Ovary (tissue), 9 donors: ENCODE results near the gene SPATA24. TPM values are rescaled to one million over a fixed set of nuclear protein-coding genes. Genes with fewer than 3 reads are reported as not detected.
"Not testable (repeated sequence)": the region's sequence is repeated elsewhere in the genome, so short reads cannot be mapped to it uniquely, and the experiment has no call there.

Source experiments
- DNase-seq, 5 donors: peaks; one replicate each; pipeline ENCODE4 v3.0.0-alpha.2; 2019 to 2020
- H3K27ac ChIP-seq, 2 donors: fragments of 200-600 bp; one replicate each; pipeline versions ENCODE4 v1.5.1 to v1.8.0; 2019 to 2022
- H3K27me3 ChIP-seq: fragments of 200-600 bp; one replicate; pipeline ENCODE4 v1.8.0; 2022
- H3K36me3 ChIP-seq: fragments of 200-600 bp; sonication (generic); one replicate; pipeline ENCODE4 v1.5.1; 2019
- H3K4me1 ChIP-seq: one replicate; pipeline ENCODE4 v1.8.1; 2013; ENCODE audit warnings: mild to moderate bottlenecking, moderate library complexity; ENCODE audit not compliant: insufficient read depth
- H3K4me3 ChIP-seq: fragments of 200-600 bp; sonication (generic); one replicate; pipeline ENCODE4 v1.5.1; 2017
- H3K9me3 ChIP-seq, 2 donors: fragments of 200-600 bp in 1 of 2; sonication (generic) in 1 of 2; one replicate each; pipeline versions ENCODE4 v1.5.1 to v1.8.1; 2013 to 2019; ENCODE audit warnings: mild to moderate bottlenecking in 1 of 2, moderate library complexity in 1 of 2
- EP300 ChIP-seq: sonication (generic); formaldehyde crosslinking; IDR thresholded peaks from one replicate; pipeline ENCODE4 v1.6.1; 2017; ENCODE audit warnings: antibody characterized with exemption
- POLR2A ChIP-seq: fragments of 450-650 bp; IDR thresholded peaks from one replicate; pipeline ENCODE4 v1.6.1; 2017; ENCODE audit warnings: antibody characterized with exemption, mild to moderate bottlenecking, moderate library complexity
- WGBS, 3 donors: extraction: QIAGEN DNeasy Blood & Tissue Kit in 1 of 3; methylation state at CpG; one replicate each; pipeline versions ENCODE4 v1.1.5 to v1.1.7; 2013 to 2017; 5-methylcytosine and 5-hydroxymethylcytosine counted together
- intact Hi-C, 4 donors: fragments of 100-400 bp; cut with DNase I; formaldehyde crosslinking; loops; one replicate each; pipeline versions ENCODE4 v1.11.0 to v1.15.1; 2022 to 2023
- polyA plus RNA-seq, 2 donors: library from polyadenylated mRNA; stranded (reverse); fragments of 200-250 nt in 1 of 2; fragments of 350-450 nt in 1 of 2; fragmentation: Illumina TruSeq in 1 of 2; extraction: RNeasy Lipid Tissue Mini Kit (QIAGEN cat#74804) in 1 of 2; gene quantifications; one replicate each; pipeline ENCODE4 v1.2.3, GENCODE V29; 2013 to 2014
- total RNA-seq, 7 donors: library from RNA; depleted of rRNA in 2 of 7; stranded (reverse); fragments of >200 nt in 2 of 7; fragmentation: NEBNext Ultra II Directional in 3 of 7; extraction: Animal tissue kit (Norgen Biotek cat#: 25700) in 3 of 7; gene quantifications; one replicate each; pipeline versions ENCODE4 v1.1.0 to v1.2.4, GENCODE V29; 2016 to 2023
- TF ChIP-seq, protein P1 (sequence below), 3 donors: fragments of 450-650 bp in 2 of 3; fragments of 200-600 bp in 1 of 3; IDR thresholded peaks; one replicate each; pipeline versions ENCODE4 v1.5.1 to v1.8.0; 2016 to 2022; ENCODE audit warnings: antibody characterized with exemption in 3 of 3, mild to moderate bottlenecking in 1 of 3
- donor health status: DM: no; HTN: no; CAD: no; lungs with moderate emphysema.
- donor health status: DM: no; HTN: no; CAD: no.
- donor health status: Bipolar disorder and iron deficiency.
- donor health status: DM: yes; HTN: yes; CAD: no.
- donor health status: DM: no; HTN: no; CAD: no.
- donor health status: DM: yes; HTN: yes; CAD: no.

SPATA24 gene
- total and polyA plus RNA-seq, 9 donors: 2.1 to 6.7 (median 4.0) TPM

DNA sequence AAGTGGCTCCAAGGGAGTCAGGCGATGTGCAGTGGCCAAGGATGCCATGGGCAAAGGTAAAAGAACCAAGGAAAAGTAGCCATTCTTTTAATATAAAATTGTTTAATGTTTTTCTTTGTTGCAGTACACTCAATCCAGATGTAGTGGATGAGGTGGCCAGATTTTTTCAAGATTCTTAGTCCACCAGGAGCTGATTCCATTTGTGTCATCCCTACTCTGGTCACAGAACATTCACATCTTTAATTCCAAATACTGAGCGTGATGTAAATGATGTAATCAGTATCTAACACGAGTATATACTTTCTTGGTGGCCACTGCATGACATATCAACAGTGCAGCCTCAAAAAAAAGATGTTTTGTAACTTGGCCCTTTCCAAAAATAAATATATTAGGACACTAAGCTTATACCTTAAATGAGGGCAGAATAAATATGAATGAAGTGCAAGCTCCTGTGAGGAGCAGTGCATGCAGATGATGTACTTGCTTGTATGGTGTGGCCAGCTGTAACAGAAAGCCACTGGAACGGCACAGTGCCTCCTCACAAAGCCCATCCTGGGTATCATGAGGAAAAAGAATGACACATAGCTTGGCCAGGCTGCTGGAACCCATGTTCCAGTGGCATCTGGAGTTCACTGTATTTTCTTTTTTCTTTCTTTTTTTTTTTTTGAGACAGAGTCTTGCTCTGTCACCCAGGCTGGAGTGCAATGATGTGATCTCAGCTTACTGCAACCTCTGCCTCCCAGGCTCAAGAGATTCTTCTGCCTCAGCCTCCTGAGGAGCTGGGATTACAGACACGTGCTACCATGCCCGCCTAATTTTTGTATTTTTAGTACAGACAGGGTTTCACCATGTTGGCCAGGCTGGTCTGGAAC lies 6.5 kb upstream of the SPATA24 start:
- H3K27ac ChIP-seq: no peak overlapping the region
- H3K27me3 ChIP-seq: no peaks in the 10 kb centered on the region
- intact Hi-C loops: no loop called here
- no peaks in the 10 kb centered on the region for H3K9me3 ChIP-seq
- H3K4me1 ChIP-seq: no peaks in the 10 kb centered on the region
- no peaks in the 10 kb centered on the region for H3K36me3 ChIP-seq
- no peak for DNase-seq
- no peak overlapping the region for H3K4me3 ChIP-seq
- 65 to 72% (median 68%) methylated on average over 6 of the region's 6 CpGs for WGBS, 3 donors
- TF ChIP-seq POLR2A: no peak
- no peak for TF ChIP-seq EP300
- TF ChIP-seq, protein P1, sequence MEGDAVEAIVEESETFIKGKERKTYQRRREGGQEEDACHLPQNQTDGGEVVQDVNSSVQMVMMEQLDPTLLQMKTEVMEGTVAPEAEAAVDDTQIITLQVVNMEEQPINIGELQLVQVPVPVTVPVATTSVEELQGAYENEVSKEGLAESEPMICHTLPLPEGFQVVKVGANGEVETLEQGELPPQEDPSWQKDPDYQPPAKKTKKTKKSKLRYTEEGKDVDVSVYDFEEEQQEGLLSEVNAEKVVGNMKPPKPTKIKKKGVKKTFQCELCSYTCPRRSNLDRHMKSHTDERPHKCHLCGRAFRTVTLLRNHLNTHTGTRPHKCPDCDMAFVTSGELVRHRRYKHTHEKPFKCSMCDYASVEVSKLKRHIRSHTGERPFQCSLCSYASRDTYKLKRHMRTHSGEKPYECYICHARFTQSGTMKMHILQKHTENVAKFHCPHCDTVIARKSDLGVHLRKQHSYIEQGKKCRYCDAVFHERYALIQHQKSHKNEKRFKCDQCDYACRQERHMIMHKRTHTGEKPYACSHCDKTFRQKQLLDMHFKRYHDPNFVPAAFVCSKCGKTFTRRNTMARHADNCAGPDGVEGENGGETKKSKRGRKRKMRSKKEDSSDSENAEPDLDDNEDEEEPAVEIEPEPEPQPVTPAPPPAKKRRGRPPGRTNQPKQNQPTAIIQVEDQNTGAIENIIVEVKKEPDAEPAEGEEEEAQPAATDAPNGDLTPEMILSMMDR (IDR thresholded peaks at IDR 0.05): no peak

DNA sequence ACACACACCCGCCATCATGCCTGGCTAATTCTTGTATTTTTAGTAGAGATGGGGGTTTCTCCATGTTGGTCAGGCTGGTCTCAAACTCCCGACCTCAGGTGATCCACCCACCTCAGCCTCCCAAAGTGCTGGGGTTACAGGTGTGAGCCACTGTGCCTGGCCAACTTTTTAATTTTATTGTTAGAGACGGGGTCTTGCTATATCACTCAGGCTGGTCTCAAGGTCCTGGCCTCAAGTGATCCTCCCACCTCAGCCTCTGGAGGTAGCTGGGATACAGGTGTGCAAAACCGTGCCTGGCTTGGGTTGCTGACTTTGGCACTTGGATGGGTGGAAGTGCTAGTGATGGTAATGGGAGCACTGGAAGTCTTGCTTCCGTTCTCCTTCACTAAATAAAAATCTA lies 5.2 kb upstream of the SPATA24 start:
- H3K4me3 ChIP-seq, H3K27ac ChIP-seq, H3K9me3 ChIP-seq, H3K27me3 ChIP-seq, H3K36me3 ChIP-seq, DNase-seq, intact Hi-C loops, H3K4me1 ChIP-seq: not testable (repeated sequence)
- 74 to 84% (median 84%) methylated on average over 5 of the region's 5 CpGs for WGBS, 3 donors

DNA sequence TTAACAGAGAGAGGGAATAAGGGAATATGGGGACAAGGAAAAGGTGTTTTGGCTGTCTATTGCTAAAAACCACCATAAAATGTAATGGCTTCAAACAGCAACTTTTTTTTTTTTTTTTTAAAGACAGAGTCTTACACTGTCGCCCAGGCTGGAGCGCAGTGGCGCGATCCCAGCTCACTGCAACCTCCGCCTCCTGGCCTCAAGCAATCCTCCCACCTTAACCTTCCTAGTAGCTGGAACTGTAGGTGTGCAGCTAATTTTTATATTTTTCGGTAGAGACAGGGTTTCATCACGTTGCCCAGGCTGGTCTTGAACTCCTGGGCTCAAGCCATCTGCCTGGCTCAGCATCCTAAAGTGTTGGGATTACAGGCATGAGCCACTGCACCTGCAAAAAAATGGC lies 4.3 kb upstream of the SPATA24 start:
- no peaks in the 10 kb centered on the region for H3K4me1 ChIP-seq
- 83 to 88% (median 87%) methylated on average over 7 of the region's 7 CpGs for WGBS, 3 donors
- TF ChIP-seq, protein P1 (IDR thresholded peaks at IDR 0.05): no peak
- TF ChIP-seq EP300: no peak
- TF ChIP-seq POLR2A: no peak
- no peaks in the 10 kb centered on the region for H3K27me3 ChIP-seq
- H3K4me3 ChIP-seq: no peak overlapping the region
- intact Hi-C loops: no loop called here
- H3K36me3 ChIP-seq: no peaks in the 10 kb centered on the region
- H3K9me3 ChIP-seq: no peaks in the 10 kb centered on the region
- DNase-seq: no peak
- no peak overlapping the region for H3K27ac ChIP-seq

DNA sequence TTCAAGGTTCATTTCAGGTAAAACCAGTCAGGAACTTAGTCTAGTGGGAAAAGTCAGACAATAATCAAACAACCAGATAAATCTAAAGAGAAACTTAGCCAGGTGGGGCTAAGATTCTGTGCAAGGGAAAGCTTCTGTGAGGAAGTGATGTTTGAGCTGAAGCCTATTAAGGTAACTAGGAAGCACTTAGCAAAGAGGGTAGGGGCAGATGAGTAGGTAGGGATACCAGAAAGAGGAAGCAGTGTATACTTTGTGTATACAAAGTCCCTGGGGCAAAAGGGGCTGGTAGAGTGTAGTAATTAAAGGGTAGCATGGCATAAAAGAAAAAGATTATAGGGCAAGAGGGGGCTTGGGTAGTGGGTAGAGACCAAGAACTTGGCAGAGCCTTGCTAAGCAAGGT lies 3.6 kb upstream of the SPATA24 start:
- TF ChIP-seq EP300 (no peak), POLR2A (no peak)
- TF ChIP-seq, protein P1 (IDR thresholded peaks at IDR 0.05): no peak
- Histone ChIP-seq H3K36me3 (no peaks in the 10 kb centered on the region), H3K4me3 (no peak overlapping the region), H3K4me1 (no peaks in the 10 kb centered on the region), H3K9me3 (no peaks in the 10 kb centered on the region), H3K27ac (no peak overlapping the region), H3K27me3 (no peaks in the 10 kb centered on the region)
- intact Hi-C loops: no loop called here
- no peak for DNase-seq

DNA sequence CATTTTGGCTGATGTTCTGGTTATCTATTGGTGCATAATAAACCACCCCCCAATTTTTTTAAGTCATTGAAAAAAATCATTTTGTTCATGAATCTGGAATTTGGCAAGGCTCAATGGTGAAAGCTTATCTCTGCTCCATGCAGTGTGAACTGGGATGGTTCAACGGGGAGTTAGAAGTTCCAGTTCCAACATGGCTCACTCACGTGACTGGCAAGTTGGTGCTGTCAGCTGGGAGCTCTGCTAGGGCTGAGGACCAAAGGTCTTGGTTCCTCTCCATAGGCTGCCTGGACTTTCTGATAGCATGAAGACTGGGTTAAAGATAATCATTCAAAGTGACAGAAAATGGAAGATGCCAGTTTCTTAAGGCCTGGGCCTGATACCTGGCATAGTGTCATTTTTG lies 3.1 kb upstream of the SPATA24 start:
- Histone ChIP-seq H3K4me3 (no peak overlapping the region), H3K36me3 (no peaks in the 10 kb centered on the region), H3K27ac (no peak overlapping the region), H3K9me3 (no peaks in the 10 kb centered on the region), H3K27me3 (no peaks in the 10 kb centered on the region), H3K4me1 (no peaks in the 10 kb centered on the region)
- TF ChIP-seq EP300: no peak
- 55 to 65% (median 64%) methylated on average over 2 of the region's 2 CpGs for WGBS, 3 donors
- intact Hi-C loops: no loop called here
- no peak for DNase-seq
